CD1c-positive myeloid dendritic cell (primary cell): ENCODE measurements around the gene ST6GALNAC6.
A peak's percentile ranks its signal among the peaks of the same experiment; 100 is the strongest.
"Not testable (repeated sequence)": the region's sequence is repeated elsewhere in the genome, so short reads cannot be mapped to it uniquely, and the experiment has no call there.

Experiments used
- DNase-seq: peaks from one replicate; pipeline ENCODE4 v3.0.0-alpha.2; 2016; ENCODE audit errors: extremely low spot score

Gene ST6GALNAC6

DNA sequence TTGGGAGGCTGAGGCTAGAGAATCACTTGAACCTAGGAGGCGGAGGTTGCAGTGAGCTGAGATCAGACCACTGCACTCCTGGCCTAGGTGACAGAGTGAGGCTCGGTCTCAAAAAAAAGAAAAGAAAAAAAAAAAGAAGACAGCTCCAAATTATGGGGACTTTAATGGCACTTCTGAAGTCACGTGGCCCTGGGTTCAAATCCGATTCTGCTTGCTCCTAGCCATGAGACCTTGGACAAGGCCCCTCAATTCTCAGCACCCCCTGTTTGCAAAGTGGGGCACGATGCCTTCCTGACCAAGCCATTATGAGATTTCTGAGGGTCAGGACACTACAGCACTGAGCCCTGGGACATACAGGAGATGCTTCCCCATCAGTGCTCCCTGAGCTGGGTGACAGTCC, 43.9 kb downstream of the ST6GALNAC6 start:
- no peak for DNase-seq

DNA sequence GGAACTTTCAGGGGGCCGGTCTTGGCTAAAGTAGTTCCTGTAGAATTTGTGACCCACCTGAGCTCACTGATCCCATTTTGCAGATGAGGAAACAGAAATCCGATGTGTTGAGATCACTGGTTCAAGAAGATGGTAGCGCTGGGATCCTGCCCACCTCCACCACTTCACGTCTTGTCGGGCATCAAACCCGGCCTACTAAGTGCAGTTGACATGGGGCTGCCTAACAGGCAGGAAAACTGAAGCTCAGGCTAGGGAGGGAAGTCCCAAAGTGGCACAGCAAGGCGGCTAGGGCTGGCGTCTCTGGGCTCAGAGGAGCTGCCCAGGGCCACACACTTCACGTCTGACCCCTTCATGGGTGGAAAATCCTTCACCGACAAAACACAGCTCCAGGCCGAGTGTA, 44.4 kb downstream of the ST6GALNAC6 start:
- no peak for DNase-seq

DNA sequence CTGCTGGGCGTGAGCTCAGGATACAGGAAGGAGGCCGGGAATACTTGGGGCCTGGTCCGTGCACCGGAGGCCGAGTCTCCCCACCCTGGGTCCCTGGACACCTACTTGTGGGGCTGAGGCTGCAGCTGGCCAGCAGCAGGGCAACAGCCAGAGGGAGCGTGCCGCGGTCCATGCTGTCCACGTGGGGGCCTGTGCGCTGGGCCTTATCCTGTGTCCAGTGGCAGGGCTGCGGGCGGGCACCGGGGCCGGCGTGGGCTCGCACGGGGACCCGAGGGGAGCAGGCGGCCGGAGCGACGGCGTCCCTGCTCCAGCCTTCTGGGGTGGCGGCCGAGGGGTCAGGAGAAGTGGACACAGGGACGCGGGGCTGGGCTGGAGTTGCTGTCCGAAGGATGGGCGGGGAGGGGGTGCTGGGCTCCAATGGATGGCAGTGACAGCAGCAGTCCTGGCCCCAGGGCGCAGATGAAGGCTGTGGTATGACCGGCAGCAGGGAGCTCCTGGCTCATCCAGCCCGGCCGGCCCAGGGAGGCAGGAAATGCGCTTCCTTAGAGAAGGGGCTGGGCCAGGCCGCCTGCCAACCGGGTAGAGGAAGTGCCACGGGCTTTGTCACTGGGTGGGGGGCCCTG, 45.1 kb downstream of the ST6GALNAC6 start, which contains the start of gene ENG:
TSS of gene ENG (minus strand) at position 475 of the 623 bp plus-strand sequence. CDS start at position 172, 303 bp downstream.
- DNase-seq: peak; percentile 59

DNA sequence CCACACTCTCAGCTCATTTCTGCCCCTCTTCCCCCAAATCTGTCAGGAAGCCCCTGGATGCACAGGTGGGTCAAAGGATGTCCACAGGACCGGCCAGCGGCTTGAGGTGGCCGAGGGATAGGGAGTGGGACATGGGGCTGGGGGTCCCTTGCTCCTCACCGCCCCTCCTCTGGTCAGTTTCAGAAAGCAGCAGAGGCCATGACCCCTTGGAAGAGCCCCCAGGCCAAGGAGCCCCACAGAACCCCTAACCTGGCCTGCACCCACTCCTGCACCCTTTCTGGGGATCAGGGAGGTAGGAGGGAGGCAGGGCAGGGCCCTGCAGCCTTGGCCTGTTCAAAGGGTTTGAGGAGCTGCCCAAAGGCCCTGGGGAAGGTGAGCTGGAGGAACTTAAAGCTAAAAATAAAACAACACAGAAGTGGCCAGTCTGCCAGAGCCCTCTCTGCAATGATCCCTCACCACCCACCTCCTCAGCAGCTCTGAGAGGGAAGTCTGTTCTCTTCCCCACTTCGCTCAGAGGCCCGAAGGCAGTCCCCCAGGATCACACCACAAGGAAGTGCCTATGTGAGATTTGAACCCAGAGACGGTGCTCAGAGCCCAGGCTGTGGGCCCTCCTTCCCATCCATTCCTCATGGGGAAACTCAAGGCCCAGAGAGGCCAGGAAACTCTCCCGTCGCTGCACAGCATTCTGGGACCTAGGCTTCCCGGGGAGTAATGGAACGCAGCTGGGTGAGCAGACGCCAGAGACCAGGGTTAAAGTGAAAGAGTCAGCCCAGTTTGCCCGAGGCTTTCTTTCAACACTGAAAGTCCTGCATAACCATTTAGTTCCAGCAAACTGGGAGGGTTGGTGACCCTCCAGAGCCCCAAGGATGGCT, 45.9 kb downstream of the ST6GALNAC6 start:
- peak; percentile 60 for DNase-seq

DNA sequence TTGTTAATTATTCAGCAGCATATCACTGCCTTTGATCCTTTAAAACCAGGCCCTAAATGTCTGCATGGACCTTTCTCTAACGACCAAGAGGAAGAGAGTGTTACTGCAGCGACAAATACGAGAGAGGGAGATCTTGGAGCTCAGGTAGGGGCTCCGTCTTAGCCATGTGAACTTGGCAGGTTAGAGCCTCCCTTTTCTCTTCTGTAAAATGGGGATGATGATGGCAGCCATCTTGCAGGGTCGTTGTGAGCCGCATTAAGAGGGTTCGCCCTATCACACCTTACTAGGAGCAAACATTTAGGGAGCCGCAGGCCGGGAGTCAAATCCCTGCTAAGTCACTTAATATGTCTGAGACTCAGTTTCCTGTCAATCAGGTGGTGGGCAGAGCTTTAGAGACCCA, 46.6 kb downstream of the ST6GALNAC6 start:
- no peak for DNase-seq

DNA sequence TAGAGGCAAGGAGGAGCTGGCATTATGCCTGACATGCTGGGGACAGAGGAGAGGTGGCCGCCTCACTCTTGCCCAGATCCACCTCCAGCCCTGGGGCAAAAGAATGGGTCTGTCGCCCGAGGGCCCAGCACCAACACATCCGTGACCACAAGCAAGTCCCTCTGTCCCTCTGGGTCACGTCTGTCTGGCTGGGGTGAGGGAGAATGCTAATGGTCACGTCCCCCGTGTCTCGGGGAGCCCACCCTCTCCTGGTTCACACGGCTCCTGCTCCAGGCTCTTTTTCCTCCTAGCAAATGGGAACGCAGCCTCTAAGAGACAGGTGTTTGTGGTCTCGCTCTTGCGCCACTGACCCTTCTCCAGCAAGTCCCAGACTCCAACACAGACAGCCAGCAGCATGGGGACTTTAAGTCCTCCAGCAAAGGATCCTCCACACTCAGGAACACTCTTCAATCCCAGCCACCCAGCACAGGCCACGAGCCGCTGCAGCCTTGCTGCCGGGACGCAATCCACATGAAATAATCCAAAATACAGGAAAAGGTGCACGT, 49.0 kb downstream of the ST6GALNAC6 start:
- DNase-seq: no peak

DNA sequence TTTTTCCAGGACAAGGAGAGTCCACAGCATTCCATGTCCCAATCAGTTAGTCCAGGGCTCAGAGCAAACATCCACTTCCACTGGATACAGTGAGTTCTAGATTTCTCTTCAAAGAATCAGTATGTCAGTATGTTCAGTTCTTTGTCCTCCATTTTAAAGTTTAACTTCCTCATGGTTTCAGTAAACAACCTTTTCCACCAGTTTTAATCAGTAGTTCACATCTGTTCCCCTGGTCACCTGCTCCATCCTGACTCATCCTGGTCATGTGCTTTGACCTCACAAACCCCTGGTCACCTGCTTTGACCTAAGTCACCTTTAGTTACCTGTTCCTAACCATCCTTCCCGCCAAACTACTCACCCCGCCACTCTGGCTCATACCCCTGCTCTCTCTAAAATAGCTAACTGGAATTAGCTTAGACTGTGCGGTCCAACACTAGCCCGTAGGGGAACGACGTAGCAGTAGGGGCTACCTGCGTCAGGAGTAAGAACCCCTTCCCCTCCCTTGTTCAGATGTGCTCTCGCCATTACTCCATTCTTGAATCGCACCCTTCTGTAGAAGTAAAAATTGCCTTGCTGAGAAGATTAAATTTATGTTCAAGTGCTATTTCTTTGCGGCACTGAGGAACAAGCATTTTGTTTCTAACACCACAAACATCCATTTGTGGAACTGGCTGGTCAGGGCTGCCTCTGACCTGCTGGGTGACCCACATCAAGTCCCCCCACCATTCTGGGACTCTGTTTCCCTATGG, 50.5 kb downstream of the ST6GALNAC6 start:
- DNase-seq: peak; percentile 0

DNA sequence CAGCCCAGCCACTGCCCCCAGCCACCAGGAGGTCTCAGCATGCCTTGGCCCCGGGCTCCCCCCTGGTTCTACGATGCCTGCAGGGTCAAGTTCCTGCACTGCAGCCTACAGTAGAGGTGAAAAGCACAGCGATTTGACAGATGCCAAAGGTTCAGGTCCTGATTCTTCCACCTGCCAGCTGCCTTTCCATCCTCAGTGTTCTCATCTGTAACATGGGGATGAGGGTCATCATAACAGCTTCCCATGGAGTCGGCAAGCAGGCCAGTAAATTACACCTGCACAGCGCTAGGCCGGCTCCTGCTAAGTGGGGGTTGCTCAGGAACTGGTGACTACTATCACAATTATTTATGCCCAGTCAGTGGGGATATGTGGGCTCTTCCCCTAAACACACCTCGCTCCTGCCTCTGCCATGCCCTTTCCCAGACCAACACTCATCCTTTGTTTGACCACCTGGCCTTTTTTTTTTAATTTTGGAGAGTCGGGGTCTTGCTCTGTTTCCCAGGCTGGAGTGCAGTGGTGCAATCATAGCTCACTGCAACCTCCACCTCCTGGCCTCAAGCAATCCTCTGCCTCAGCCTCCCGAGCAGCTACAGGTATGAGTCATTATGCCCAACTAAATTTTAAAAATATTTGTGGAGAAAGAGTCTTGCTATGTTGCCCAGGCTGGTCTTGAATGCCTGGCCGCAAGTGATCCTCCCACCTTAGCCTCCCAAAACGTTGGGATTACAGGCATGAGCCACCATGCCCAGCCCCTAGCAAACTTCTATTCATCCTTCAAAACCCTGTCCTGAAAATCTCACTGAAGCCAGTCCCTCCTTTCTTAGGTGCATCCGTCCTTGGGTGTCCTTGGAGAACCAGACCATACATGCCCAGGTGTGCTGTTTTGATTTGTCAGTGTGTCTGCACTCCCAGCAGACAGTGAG, 51.3 kb downstream of the ST6GALNAC6 start:
- DNase-seq: peak; percentile 0

DNA sequence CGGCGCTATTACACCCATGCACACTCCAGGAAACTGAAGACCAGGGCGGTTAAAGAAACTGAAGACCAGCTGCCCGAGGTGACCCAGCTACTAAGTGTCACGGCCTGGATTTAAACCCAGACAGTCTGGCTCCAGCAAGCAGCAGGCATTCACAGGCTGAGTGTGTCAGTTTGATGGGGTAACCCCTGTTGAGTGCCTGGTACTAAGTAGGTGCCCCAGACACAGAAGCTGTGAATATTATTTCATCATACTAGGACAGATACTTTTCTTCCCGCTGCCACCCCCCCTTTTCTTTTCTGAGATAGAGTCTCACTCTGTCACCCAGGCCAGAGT, 52.3 kb downstream of the ST6GALNAC6 start:
- peak; percentile 7 for DNase-seq

DNA sequence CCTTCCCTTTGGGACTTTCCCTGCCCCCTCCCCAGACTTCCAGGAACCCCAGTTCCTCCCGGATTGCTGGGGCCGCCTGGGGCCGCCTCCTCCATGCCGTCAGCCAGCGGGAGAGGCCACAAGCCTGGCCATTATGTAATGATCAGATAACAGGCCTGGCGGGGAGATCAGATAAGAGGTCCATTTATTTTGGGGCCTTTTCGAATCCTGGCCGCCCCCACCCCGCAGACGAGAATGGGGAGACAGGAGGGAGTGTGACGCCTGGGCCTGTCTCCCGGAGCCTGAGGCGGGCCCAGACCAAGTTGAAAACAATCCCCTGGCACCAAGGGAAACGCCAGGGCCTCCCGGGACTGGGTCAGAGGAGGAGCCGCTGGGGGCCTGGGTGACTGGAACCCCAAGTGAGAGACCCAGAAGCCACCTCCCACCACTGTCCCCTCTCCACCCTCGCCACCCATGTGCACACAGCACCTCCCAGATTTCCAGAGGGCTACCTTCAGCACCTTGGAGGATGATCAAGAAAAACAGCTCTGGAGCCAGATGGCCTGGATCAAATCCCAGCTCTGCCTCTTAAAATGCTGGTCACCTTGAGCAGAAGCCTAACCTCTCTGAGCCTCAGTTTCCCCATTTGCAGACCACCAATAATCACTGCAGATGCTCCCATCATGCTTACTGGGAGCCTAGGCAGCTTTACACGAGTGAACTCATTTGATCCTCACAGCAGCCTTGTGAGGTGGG, 52.8 kb downstream of the ST6GALNAC6 start:
- peak; percentile 1 for DNase-seq

DNA sequence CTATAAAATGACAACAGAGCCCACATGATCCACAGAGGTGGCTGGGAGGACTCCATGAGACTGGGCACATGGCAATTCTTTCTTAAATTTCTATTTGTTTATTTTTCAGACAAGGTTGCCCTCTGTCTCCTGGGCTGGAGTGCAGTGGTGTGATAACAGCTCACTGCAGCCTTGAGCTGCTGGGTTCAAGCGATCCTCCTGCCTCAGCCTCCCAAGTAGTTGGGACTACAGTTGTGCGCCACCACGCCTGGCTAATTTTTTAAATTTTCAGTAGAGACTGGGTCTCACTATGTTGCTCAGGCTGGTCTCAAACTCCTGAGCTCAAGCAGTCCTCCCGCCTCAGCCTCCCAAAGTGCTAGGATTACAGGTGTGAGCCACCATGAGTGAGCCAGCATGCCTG, 53.8 kb downstream of the ST6GALNAC6 start:
- DNase-seq: not testable (repeated sequence)

DNA sequence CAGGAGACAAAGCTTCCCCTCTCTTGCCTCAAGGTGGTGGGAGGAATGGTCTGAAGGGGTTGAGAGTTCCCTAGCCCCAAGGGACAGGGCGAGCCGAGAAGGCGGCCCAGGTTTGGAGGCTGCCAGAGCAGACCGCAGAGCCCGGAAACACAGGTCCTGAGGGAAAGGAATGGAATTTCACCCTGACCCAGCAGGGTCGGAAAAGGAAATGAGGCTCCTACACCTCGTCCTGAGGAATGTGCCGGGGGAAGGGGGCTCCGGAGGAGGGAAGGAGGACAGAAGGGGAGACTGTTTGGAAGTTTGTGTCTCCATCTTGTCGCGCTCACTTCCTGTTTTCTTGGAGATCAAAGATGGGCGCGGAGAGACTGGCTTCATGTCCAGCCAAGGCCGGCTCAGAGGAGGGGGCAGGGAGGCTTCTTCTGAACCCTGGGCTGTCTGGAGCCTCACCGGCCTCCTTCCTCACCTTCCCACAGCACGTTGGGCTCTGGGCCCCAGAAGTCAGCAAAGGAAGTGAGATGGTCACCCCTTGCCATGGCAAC, 54.5 kb downstream of the ST6GALNAC6 start:
- DNase-seq: no peak

DNA sequence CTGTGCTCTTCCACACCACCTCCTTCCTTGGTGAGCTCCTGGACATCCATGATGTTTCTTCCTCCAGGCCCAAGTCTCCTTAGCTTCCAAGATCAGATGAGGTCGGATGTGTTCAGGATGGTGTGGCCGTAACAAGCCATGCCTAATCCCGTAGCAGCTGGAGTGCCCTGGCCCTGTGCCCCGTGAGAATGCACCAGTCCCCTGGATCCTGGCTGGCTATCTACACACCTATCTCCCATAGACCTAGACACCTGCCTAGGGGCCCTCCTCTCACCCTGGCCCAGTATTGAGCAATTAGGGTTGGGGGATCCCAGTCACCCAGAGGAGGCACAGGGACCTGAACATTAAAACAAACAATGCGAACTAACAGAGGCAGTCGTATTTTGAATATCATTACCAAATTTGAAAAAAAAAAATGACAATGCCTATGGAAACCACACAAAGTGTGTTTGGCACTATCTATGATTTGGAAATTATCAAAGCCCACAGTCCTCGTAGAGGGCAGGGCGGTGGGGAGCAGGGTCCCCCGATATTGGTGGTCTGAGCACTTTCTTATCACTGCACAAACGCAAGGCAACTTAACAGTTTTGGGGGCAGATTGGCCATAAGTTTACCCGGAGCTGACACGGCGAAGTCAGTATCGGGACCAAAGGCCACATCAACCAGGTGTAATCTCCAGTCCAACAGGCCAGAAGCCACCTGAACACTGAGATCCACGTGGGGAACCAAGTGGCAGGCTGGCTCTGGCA, 58.1 kb downstream of the ST6GALNAC6 start:
- peak; percentile 0 for DNase-seq

DNA sequence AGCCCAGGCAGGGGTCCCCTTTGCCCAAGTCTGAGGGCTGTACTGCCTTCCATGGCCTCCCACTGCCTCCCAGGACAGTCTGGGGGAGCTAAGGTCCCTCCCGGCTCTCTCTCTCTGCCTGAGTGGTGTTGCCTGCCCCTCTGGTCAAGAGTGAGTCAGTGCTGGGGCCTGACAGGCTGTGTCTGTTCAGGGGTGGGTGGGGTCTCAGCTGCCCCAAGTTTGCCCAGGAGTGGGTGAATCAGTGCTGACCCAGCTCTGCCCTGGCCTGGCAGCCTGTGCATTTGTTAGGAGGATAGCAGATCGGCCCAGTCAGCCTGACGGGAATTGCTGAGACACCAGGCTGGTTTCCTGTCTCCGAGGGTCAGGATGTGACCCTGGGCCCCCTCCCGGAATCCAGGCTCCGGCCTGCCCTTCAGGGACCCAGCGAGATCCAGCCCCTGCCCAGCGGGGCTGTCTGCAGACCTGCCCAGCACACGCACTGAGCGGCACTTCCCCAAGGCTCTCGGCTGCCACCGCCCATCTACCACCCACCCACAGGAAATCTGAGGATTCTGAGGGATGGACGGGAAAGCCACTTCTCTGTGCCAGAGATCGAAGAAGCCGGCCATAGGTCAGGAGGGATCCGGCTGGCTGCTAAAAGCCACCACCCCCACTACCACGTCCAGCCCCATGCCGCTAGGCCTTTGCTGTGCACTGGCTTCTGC, 60.9 kb downstream of the ST6GALNAC6 start:
- DNase-seq: peak; percentile 95

DNA sequence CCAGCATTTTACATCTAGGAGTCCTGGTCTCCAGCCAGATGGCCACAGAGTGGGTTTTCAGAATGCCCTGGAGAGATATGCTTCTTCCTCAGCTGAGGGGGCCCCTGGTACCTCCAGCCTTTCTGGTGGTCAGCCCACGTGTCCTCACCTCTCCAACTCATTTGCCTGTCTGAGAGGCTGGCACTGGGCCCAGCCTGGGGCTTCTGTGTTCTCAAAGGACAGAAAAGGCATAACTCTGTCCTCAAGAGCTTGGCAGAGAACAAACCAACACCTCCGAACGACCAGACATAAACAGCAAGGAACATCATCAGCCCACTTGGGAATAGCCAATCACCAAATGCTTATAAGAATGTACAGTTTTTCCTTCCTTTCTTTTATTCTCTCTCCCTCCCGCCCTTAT, 62.1 kb downstream of the ST6GALNAC6 start:
- no peak for DNase-seq

DNA sequence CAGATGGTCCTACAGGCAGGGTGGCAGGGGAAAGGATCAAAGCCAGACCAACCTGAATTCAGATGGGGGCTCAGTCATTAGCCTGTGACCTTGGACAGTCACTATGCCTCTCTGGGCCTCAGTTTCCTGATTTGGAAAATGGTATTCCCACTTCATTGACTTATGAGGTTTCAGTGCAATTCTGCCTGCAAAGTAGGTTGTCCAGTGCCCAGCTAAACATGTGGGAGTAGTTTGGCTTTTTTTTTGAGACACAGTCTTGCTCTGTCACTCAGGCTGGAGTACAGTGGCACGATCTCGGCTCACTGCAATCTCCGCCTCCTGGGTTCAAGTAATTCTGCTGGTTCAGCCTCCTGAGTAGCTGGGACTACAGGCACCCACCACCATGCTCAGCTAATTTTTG, 62.8 kb downstream of the ST6GALNAC6 start:
- DNase-seq: peak; percentile 59

DNA sequence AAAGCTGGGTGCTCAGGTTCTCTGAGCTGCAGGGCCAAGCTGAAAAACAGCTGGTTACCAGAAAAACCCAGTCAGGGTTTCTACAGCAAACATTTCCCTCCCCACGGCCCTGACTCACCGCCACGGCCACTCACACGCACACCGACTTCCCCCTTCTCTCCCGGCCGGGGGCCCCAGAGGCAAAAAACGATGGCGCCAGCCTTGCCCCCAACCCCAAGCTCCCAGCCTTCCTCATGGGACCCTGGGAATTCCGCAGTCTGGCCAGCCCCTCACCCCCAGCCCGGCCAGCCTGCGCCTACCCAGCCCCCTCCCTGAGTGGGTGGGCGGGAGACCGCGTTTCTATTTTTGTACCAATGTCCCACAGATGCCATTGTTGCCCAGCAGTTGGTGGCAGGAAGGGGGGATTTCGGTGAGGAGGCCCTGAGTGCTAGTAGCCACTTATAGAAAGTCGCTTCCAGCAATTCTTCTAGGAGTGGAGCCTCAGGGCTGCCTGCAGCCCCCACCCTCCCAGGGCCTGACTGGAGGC, 63.3 kb downstream of the ST6GALNAC6 start:
- peak; percentile 92 for DNase-seq
